Measurements from ENCODE around the gene ABCA13.

- no peak for TF ChIP-seq CTCF (optimal IDR thresholded peaks at IDR 0.05 in 1 of 3, IDR thresholded peaks at IDR 0.05 in 1 of 3, conservative IDR thresholded peaks at IDR 0.05 in 1 of 3; ENCODE audit: extremely low read depth in 1 of 3, insufficient read depth in 2 of 3, low read length in 3 of 3)
- no peak for TF ChIP-seq EZH2 (IDR thresholded peaks at IDR 0.05; ENCODE audit: low read length)
Observed at GRCh38 chr7:48261696-48262095, 90.4 kb downstream of the ABCA13 start.
